ENCODE data around the gene SF1.

Gene SF1

GRCh38 chr11:64744544-64745188, 33.7 kb downstream of the SF1 start:
- DNase-seq = no peak

GRCh38 chr11:64743591-64744543, 34.5 kb downstream of the SF1 start, which contains the start of gene RASGRP2:
TSS of gene RASGRP2 (minus strand) at chr11:64744142. CDS start at chr11:64742866, 1,276 bp downstream.
- DNase-seq = peak; percentile 95

- DNase-seq = peak; percentile 96
These were observed 35.3 kb downstream of the SF1 start for GRCh38 chr11:64742889-64743590.

- DNase-seq = no peak
These were observed 36.1 kb downstream of the SF1 start for GRCh38 chr11:64742087-64742888.

GRCh38 chr11:64741375-64742086, 36.8 kb downstream of the SF1 start:
- DNase-seq = no peak

GRCh38 chr11:64739871-64740270, 38.5 kb downstream of the SF1 start:
- DNase-seq = no peak

- no peak for DNase-seq
These were observed 41.7 kb downstream of the SF1 start for GRCh38 chr11:64736654-64737053.

GRCh38 chr11:64735725-64736259, 42.5 kb downstream of the SF1 start:
- DNase-seq = no peak

- no peak for DNase-seq
These were observed 43.3 kb downstream of the SF1 start for GRCh38 chr11:64734811-64735724.

- no peak for DNase-seq
These were observed 46.7 kb downstream of the SF1 start for GRCh38 chr11:64731601-64732000.

- DNase-seq = no peak
These were observed 48.4 kb downstream of the SF1 start for GRCh38 chr11:64729851-64730382.

- no peak for DNase-seq
These were observed 49.5 kb downstream of the SF1 start for GRCh38 chr11:64728757-64729365.

GRCh38 chr11:64726867-64727530, 51.3 kb downstream of the SF1 start:
- no peak for DNase-seq

GRCh38 chr11:64726211-64726641, 52.1 kb downstream of the SF1 start:
- no peak for DNase-seq

- no peak for DNase-seq
These were observed 53.3 kb downstream of the SF1 start for GRCh38 chr11:64724863-64725532.

- no peak for DNase-seq
These were observed 54.2 kb downstream of the SF1 start for GRCh38 chr11:64723907-64724862.
